AG09309 (cell line): Measurements from ENCODE around the gene SLAIN2.
"Not testable (repeated sequence)": the region's sequence is repeated elsewhere in the genome, so short reads cannot be mapped to it uniquely, and the experiment has no call there.

ENCODE experiments used
- DNase-seq: peaks from one replicate; pipeline ENCODE4 v3.0.0-alpha.2; 2010; ENCODE audit warnings: low read depth
- H3K4me3 ChIP-seq: 2 replicates; pipeline ENCODE4 v1.5.1; 2011; ENCODE audit warnings: mild to moderate bottlenecking, low read depth, low read length, moderate library complexity; ENCODE audit not compliant: control insufficient read depth
- TF ChIP-seq, protein P1 (sequence below): IDR thresholded peaks from 2 replicates; pipeline ENCODE4 v1.5.1; 2011; ENCODE audit warnings: mild to moderate bottlenecking, low read depth, low read length, inconsistent platforms; ENCODE audit not compliant: insufficient read depth, control insufficient read depth; ENCODE audit errors: missing control alignments

SLAIN2 gene

GRCh38 chr4:48340965-48341775 is at the start of gene SLAIN2:
Gene SLAIN2 (plus strand): TSS chr4:48341529. CDS start chr4:48341740, 211 bp downstream.
- DNase-seq = peak; percentile 84
- TF ChIP-seq, protein P1, sequence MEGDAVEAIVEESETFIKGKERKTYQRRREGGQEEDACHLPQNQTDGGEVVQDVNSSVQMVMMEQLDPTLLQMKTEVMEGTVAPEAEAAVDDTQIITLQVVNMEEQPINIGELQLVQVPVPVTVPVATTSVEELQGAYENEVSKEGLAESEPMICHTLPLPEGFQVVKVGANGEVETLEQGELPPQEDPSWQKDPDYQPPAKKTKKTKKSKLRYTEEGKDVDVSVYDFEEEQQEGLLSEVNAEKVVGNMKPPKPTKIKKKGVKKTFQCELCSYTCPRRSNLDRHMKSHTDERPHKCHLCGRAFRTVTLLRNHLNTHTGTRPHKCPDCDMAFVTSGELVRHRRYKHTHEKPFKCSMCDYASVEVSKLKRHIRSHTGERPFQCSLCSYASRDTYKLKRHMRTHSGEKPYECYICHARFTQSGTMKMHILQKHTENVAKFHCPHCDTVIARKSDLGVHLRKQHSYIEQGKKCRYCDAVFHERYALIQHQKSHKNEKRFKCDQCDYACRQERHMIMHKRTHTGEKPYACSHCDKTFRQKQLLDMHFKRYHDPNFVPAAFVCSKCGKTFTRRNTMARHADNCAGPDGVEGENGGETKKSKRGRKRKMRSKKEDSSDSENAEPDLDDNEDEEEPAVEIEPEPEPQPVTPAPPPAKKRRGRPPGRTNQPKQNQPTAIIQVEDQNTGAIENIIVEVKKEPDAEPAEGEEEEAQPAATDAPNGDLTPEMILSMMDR = peak; percentile 52
- peak within 1 kb of the TSS; percentile 96 for H3K4me3 ChIP-seq

GRCh38 chr4:48292218-48292790 is 49.0 kb upstream of the SLAIN2 start:
- not testable (repeated sequence) for H3K4me3 ChIP-seq, DNase-seq

DNA sequence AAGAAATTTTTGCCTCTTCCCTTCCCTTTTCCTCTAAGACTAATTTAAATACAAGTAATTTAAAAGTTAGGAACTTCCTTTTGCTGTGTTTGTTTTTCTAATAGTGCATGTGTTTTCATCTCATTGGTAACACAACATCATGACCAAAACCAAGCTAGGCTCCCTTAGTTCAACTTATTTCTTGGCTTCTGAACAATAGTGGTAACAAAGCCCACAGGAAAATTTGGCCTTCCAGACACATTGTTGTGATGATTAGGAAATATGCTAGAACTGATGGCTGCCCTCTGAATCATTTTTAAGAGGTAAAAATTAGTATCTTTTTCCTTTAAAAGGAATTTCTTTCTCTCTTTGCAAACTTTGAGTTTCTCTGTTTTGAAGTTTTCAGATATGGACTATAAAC is 46.2 kb upstream of the SLAIN2 start:
- DNase-seq = no peak
- H3K4me3 ChIP-seq = no peak overlapping the region
- TF ChIP-seq, protein P1 = no peak

DNA sequence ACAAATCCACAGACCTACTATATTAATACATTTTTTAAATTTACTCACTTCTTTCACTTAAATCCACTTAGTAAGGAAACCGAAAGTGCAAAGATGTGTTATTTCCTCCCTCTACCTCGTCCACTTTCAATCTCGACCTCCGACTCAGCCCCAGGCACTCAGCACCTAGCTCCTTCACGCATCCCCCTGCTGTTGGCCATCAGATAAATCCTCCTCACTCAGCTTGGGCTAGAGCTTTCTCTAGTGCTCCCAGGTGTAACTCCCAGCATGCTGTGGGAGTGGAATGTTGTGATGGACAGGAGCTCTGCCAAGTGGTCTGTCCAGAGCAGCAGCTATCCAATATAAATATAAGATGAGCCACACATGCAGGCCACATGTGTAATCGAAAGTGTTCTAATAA is 45.0 kb upstream of the SLAIN2 start:
- TF ChIP-seq, protein P1 = no peak
- no peak overlapping the region for H3K4me3 ChIP-seq
- DNase-seq = no peak

- H3K4me3 ChIP-seq = no peak overlapping the region
- DNase-seq = no peak
- TF ChIP-seq, protein P1 = no peak
Measured at GRCh38 chr4:48297256-48297846, 44.0 kb upstream of the SLAIN2 start.

- no peak overlapping the region for H3K4me3 ChIP-seq
- TF ChIP-seq, protein P1 = no peak
- DNase-seq = no peak
Measured at GRCh38 chr4:48299560-48299959, 41.8 kb upstream of the SLAIN2 start.

DNA sequence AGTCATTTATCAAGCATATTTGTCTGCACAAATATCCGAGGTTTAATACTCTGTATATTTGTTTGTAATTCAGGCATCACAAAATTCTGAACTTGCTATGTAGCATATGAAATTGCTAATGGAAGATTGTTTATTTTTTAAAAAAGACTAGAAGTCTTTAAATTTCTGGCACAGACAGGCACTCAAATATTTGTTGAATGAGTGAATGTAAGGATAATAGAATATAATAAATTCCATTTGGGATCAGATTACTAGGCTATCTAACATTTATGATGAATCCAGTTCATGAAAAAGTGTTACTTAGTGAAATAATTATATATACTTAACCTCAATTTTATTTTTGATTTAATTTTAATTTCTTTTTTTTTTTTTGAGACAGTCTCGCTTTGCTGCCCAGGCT is 41.3 kb upstream of the SLAIN2 start:
- peak; percentile 18 for DNase-seq
- TF ChIP-seq, protein P1 = no peak
- H3K4me3 ChIP-seq = no peak overlapping the region
